NCI-H2196 (cell line): Measurements from ENCODE around the gene TIGD1.
"Not testable (repeated sequence)": the region's sequence is repeated elsewhere in the genome, so short reads cannot be mapped to it uniquely, and the experiment has no call there.

Experiments used
- DNase-seq: peaks from one replicate; lab custom pipeline; 2025; ENCODE audit not compliant: unreplicated experiment; lab: John Stamatoyannopoulos, UW

The TIGD1 gene

DNA sequence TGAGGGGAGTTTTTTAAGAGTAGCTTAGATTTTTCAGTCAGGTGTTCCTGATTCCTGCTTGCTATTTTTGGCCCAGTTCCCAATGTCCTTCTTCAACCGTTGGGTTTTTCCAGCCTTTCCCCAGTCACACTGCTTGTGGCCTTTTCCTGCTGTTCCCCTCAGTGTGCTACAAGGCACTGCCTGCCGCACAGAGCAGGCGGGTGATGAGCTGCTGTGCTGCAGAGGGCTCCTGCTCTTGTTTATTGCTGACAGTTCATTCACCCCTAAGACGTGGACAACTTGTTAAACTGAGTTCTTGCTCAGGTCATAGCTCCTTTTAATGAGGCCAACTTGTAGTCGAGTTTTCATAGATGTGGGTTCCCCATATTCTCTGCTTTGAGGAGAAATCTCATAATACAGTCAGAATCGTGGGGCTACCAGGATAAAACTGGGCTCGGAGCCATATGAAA, 20.7 kb upstream of the TIGD1 start:
- DNase-seq = no peak

DNA sequence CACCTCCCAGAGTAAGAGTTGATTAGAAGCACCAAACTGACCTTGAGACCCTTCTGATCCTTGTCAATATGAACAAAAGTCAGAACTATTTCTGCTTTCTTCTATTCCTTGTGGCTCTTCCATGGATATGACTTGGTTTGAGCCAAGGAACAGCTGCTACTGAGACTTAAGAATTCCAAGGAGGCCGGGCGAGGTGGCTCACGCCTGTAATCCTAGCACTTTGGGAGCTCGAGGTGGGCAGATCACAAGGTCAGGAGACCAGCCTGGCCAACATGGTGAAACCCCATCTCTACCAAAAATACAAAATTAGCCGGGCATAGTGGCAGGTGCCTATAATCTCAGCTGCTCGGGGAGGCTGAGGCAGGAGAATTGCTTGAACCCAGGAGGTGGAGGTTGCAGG, 20.1 kb upstream of the TIGD1 start:
- DNase-seq = not testable (repeated sequence)

GRCh38 chr2:232569541-232569940, 19.2 kb upstream of the TIGD1 start:
- DNase-seq = no peak

DNA sequence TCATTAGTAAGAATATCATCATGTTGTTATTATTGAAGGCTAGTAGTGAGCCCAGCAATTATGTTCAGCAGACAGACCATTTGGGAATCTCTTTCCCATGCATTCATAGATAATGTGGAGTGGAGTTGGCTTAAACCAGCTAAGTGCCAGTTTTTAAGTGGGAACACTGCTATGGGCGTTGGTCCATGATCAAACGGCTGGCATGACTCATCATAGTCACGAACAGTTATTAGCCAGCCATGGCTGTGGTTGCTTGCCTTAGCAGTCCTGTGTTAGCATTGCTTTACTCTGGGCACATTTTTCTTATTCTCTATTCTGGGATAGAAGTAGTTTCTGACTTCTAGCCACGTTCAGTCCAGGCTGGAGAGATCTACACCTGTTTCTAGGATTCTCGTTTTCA, 17.8 kb upstream of the TIGD1 start:
- no peak for DNase-seq

DNA sequence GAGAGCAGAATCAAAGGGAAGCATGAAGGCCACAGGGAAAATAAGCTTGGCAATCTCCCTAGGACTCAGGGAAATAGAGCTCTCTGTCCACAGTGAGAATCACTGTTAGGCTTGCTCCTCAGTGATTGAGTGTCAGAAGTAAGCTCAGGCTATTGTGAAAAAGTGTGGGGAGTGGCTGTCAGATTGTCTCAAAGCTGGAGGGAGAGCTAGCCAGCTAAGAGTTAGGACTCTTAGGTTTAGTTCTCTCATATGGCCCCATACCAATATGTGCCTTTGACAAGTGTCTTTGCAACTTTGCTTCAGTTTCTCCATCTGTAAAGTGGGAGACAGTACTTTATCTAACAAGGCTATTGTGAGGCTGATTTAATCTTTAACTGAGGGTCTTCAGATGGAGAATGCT, 17.4 kb upstream of the TIGD1 start:
- DNase-seq = no peak

DNA sequence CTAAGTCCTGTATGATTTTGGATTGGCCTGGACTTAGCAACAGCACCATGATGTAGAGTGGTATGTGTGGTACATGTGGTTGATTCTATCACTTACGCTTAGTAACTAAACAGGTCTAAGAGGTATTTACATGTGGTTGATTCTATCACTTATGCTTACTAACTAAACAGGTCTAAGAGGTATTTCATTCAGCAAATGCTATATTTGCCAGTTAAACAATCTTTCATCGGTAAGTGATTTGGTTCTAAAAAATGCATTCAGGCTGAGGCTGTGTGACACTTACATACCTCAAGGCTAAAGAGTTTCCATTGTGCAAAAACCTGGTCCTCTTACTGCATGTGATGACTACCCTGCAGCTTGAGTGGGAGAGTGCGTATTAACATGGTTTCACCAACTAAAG, 13.2 kb upstream of the TIGD1 start:
- no peak for DNase-seq

- DNase-seq = no peak
Measured at GRCh38 chr2:232562515-232563151, 12.3 kb upstream of the TIGD1 start.

GRCh38 chr2:232556426-232556825, 6.1 kb upstream of the TIGD1 start:
- DNase-seq = no peak

GRCh38 chr2:232551776-232552175, 1.4 kb upstream of the TIGD1 start:
- DNase-seq = no peak

- no peak for DNase-seq
Measured at GRCh38 chr2:232551250-232551638, 887 bp upstream of the TIGD1 start.

DNA sequence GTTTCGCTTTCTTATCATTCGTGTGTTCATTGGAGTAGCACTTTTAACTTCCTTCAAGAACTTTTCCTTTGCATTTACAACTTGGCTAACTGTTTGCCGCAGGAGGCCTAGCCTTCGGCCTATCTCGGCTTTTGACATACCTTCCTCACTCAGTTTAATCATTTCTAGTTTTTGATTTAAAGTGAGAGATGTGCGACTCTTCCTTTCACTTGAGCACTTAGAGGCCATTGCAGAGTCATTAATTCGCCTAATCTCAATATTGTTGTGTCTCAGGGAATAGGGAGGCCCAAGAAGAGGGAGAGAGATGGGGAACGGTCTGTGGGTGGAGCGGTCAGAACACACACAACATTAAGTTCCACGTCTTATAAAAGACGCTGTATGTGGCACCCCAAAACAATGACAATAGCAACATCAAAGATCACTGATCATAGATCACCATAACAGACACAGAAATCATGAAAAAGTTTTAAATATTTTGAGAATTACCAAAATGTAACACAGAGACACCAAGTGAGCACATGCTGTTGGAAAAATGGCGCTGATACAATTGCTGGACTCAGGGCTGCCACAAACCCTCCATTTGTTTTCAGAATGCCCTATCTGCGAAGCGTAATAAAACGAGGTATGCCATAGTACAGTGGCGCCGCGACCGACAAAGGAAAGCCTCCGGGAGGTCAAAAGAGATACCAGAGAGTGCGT, 553 bp downstream of the TIGD1 start:
- no peak for DNase-seq

DNA sequence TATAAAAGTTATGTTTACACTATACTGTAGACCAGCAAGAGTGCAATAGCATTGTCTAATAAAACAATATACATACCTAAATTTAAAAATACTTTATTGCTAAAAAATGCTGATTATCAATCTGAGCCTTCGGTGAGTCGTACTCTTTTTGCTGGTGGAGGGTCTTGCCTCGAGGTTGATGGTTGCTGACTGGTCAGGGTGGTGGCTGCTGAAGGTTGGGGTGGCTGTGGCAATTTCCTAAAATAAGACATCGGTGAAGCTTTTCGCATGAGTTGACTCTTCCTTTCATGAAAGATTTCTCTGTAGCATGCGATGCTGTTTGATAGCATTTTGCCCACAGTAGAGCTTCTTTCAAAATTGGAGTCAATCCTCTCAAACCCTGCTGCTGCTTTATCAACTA, 2.4 kb downstream of the TIGD1 start:
- no peak for DNase-seq

- no peak for DNase-seq
Measured at GRCh38 chr2:232545511-232546375, 4.6 kb downstream of the TIGD1 start.

DNA sequence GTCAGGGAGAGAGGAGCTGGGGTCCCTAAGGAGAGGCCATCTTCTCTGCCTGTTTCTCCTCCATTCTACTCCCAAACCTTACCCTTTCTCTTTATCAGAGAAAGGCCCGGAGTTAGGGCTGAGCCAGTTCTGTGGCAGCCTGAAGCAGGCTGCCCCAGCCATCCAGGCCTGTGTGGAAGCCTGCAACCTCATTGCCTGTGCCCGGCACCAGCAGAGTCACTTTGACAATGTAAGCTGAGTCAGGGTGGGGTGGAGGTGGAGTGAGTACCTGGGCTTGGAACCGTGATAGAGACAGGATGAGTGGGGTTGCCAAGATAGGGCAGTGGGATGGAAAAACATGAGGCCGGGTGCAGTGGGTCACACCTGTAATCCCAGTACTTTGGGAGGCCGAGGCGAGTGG, 5.7 kb downstream of the TIGD1 start:
- DNase-seq = no peak

DNA sequence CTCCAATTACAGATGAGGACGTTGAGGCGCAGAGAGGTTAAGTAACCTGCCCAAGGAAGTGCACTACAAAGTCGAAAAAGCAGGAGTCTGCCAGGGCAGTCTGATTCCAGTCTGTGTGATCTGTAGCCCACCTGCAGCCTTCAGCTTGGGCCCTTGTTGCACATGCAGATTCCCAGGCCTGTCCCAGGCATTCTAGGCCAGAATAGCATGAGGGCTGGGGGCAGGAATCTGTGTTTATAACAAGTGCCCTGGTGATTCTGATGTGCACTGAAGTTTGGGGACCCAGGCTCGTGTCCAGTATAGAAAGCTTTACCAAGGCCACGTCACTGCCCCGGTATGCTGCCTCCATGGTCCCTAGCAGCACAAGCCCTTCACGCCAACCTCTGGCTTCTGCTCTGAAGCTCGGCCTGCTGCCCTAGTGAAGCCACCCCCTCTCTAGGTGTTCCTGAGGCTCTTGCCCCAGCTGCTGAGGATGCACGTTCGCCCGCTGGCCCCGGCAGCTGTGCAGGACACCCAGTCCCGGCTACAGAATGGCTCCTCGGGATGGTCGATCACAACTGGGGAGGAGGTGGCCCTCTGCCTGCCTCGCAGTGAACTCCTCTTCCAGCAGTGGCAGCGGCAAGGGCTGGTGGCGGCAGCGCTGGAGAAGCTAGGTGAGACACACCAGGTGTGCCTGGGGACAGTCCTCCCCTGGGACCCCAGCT, 6.3 kb downstream of the TIGD1 start:
- DNase-seq = no peak

GRCh38 chr2:232543491-232543890, 6.9 kb downstream of the TIGD1 start:
- no peak for DNase-seq

DNA sequence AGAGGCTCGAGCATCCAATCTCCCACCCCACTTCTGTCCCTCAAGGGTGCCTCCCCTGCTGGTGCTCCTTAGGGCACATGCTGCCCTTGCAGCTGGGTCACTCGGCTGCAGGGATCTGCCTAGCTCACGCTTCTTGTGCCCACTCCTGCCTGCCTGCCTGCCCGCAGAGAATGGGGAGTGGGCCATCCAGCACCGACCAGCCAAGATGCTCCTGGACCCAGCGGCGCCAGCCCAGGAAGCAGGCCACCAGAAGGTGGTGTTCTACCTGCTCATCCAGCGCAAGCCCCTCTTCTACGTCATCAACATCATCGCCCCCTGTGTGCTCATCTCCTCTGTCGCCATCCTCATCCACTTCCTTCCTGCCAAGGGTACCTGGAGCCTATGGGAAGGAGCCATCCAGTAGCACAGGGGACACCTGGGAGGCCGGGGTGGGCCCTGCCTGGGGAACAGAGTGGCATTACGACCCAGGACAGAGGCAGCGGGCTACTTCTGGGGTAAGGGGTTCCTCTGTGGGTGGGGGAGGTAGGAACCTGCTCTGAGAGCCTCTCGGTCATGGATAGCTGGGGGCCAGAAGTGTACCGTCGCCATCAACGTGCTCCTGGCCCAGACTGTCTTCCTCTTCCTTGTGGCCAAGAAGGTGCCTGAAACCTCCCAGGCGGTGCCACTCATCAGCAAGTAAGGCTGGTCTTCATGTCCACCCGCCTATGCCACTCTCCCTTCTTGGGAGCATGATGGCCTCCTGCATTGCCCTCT, 7.5 kb downstream of the TIGD1 start:
- no peak for DNase-seq

DNA sequence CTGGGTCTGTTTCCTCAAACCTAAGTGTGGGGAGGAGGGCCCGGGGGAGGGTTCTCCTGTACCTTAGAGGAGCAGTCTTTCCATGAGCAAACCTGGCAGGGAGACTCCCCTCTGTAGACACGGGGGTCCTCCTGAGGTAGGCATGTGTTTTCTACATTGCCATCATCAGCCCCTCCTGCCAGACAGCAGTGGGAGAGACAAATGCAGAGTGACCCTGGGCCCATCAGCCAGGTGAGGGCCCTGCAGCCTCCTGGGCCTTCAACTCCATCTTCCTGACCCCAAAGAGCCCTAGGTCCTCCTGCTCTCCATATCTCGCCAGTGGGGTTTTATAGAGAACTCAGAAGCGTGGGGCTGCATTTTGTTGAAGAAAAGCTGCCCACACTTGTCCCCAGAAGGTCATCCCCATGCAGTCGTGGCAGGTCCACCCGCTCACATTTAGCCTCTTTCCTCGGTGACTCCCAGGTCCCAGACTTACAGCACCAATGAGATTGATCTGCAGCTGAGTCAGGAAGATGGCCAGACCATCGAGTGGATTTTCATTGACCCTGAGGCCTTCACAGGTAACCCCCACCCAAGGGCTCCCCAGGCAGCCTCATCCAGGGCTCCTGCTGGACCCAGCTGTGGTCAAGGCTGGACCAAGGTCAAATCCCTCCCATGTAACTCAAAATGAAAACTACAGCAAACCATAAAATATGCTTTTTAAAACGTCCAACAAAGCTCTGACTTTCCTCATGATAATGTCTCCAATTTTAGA, 8.2 kb downstream of the TIGD1 start:
- no peak for DNase-seq

- DNase-seq = no peak
Measured at GRCh38 chr2:232541195-232541960, 9.0 kb downstream of the TIGD1 start.
